ENCODE measurements around the gene TMEM39A.

The TMEM39A gene

GRCh38 chr3:119453822-119454221, 9.6 kb downstream of the TMEM39A start:
- DNase-seq: no peak

GRCh38 chr3:119444590-119444989, 18.8 kb downstream of the TMEM39A start:
- DNase-seq: no peak

GRCh38 chr3:119443179-119443578, 20.2 kb downstream of the TMEM39A start:
- DNase-seq: no peak

- no peak for DNase-seq
Observed at GRCh38 chr3:119437691-119438258, 25.6 kb downstream of the TMEM39A start.

GRCh38 chr3:119436977-119437376, 26.4 kb downstream of the TMEM39A start:
- no peak for DNase-seq

GRCh38 chr3:119434703-119435102, 28.7 kb downstream of the TMEM39A start:
- DNase-seq: no peak

GRCh38 chr3:119433613-119434325, 29.6 kb downstream of the TMEM39A start:
- no peak for DNase-seq

- DNase-seq: no peak
Observed at GRCh38 chr3:119428538-119428937, 34.9 kb downstream of the TMEM39A start.

- DNase-seq: no peak
Observed at GRCh38 chr3:119427669-119428068, 35.7 kb downstream of the TMEM39A start.

- no peak for DNase-seq
Observed at GRCh38 chr3:119420196-119420595, 43.2 kb downstream of the TMEM39A start.

GRCh38 chr3:119418641-119419040, 44.8 kb downstream of the TMEM39A start:
- DNase-seq: no peak

- no peak for DNase-seq
Observed at GRCh38 chr3:119417771-119418512, 45.5 kb downstream of the TMEM39A start.

- no peak for DNase-seq
Observed at GRCh38 chr3:119416873-119417272, 46.5 kb downstream of the TMEM39A start.

GRCh38 chr3:119413603-119414280, 49.7 kb downstream of the TMEM39A start:
- no peak for DNase-seq

- DNase-seq: no peak
Observed at GRCh38 chr3:119409844-119410243, 53.6 kb downstream of the TMEM39A start.

GRCh38 chr3:119408243-119408950, 55.0 kb downstream of the TMEM39A start:
- DNase-seq: no peak

GRCh38 chr3:119405315-119405714, 58.1 kb downstream of the TMEM39A start:
- no peak for DNase-seq

- no peak for DNase-seq
Observed at GRCh38 chr3:119403201-119403600, 60.2 kb downstream of the TMEM39A start.

GRCh38 chr3:119402791-119403190, 60.6 kb downstream of the TMEM39A start:
- no peak for DNase-seq

- DNase-seq: no peak
Observed at GRCh38 chr3:119401503-119402440, 61.6 kb downstream of the TMEM39A start.

GRCh38 chr3:119401069-119401468, 62.3 kb downstream of the TMEM39A start:
- no peak for DNase-seq

GRCh38 chr3:119400466-119400865, 62.9 kb downstream of the TMEM39A start:
- DNase-seq: no peak
